Glomerular visceral epithelial cell (primary cell): ENCODE data around the gene CLDN20.
A peak's percentile ranks its signal among the peaks of the same experiment; 100 is the strongest.

Source experiments
- DNase-seq: peaks from one replicate; pipeline ENCODE4 v3.0.0-alpha.2; 2016; ENCODE audit errors: extremely low spot score

The CLDN20 gene

GRCh38 chr6:155245193-155245592 lies 18.6 kb upstream of the CLDN20 start:
- DNase-seq = no peak

DNA sequence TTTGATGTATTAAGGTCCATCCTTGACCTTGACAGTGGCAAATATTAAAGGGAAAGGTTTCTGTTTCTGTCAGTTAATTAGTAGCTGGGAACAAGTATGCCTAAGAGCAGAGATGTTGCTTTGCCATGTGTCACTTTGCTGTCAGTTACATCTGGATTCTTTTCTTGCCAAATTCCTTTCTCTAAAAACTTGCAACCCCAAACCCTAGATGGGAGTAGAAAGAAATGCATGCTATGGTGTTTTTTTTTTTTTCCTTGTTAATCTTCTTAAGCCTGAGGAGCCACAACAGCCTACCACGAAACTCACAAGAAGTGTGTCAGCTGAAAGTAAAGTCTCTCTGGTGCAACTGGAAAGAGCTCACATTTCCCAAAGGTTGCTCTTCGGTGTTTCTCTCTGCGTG lies 18.0 kb upstream of the CLDN20 start:
- DNase-seq = no peak

DNA sequence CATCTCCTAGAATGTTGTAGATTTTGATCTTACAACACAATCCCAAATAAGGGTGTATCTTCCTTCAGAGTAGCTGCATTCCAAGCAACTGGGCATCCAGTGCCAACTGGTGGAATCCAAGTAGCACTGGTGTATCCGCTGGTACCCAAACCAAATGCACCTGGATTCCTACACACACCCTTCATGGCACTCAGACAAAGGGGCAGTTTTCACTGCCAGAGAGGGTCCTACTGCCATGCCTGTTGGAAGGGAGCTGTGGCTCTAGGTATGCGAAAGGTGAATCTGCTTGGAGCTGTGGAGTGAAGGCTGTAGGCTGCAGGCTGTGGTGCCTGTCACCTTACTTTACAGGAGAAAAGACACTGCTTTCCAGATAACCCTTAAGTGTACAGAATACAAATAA lies 17.0 kb upstream of the CLDN20 start:
- DNase-seq = no peak

- peak; percentile 72 for DNase-seq
Measured at GRCh38 chr6:155247618-155248007, 16.2 kb upstream of the CLDN20 start.

DNA sequence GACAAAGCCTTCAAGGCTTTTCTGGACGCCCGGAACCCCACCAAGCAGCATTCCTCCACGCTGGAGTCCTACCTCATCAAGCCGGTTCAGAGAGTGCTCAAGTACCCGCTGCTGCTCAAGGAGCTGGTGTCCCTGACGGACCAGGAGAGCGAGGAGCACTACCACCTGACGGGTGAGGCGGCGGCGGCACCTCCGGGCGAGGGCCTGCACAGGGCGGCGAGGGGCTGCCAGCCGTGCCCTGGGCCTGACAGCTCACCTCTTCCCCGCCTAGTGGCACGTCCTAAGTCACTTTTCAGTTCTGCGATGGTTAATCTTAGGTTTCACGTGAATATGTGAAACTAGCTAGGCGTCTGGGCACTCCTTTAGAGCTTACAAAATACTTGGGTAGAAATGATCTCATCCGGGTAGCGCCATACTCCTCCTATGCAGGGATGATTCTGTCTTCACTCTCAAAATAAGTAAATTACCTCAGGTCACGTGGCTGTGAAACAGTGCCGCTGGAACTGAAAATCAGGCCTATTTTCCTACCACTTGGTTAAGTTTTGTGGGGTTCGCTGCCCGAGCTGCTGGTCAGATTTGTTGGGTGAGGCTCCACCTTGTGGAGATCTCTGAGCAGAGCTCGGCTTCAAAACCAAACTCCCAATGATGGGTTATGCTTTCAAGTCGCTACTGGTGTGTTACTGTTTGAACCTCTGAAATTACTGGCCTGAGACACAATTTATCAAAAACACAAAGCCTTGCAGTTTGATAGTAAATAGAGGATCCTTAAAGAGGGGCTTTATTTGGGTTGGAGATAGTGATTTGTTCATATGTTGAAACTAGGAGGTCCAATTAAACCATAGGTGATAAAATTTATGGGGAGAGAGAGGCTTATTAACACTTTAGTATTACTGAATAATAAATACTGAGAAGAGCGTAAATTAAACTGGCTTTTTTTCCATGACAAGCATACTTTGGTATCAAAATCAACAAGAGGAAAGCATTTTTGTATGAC lies 15.5 kb upstream of the CLDN20 start:
- DNase-seq = peak; percentile 67

- no peak for DNase-seq
Measured at GRCh38 chr6:155250701-155251381, 13.0 kb upstream of the CLDN20 start.

GRCh38 chr6:155252581-155252980 lies 11.2 kb upstream of the CLDN20 start:
- DNase-seq = no peak

DNA sequence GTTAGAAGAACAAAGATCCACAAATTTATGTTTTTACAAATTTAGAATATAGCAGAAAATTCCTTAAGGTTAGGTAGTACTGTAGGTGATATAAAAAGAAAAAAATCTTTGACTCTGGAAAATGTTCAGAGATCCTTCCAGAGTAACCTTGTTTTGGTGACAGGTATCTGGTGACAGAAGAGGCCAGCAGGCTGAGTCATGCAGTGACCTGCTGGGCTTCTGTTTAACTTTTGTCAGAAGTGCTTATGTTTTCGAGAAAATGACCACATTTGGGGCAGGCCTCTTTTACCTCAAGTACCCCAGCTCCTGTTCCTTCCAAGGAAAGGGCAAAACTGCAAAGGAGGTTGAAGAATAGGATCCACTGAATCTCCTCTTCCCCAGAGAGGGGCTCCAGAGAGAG lies 10.5 kb upstream of the CLDN20 start:
- DNase-seq = no peak

GRCh38 chr6:155254139-155254538 lies 9.7 kb upstream of the CLDN20 start:
- DNase-seq = no peak

- DNase-seq = no peak
Measured at GRCh38 chr6:155256122-155256795, 7.6 kb upstream of the CLDN20 start.

- DNase-seq = no peak
Measured at GRCh38 chr6:155257796-155258195, 6.0 kb upstream of the CLDN20 start.

GRCh38 chr6:155259204-155259603 lies 4.6 kb upstream of the CLDN20 start:
- DNase-seq = no peak

DNA sequence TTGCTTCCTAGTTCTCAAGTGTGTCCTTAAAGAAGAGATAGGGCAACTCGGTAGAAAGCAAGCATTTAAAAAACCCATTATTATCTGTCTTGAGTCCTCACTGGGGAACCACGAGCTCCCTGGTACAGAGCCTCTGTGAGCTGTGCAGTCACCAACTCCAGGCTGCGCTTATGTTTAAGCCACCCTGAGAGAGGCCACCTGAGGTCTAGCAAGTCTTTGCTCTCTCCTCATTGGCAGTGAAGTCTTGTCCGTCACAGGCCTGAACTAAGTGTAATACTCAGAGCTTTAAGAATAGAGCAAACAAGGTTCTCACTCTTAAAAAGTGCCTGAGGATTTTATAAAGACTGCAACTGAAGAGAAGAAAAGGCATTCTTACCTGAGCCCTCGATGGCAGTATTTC lies 3.9 kb upstream of the CLDN20 start:
- no peak for DNase-seq

DNA sequence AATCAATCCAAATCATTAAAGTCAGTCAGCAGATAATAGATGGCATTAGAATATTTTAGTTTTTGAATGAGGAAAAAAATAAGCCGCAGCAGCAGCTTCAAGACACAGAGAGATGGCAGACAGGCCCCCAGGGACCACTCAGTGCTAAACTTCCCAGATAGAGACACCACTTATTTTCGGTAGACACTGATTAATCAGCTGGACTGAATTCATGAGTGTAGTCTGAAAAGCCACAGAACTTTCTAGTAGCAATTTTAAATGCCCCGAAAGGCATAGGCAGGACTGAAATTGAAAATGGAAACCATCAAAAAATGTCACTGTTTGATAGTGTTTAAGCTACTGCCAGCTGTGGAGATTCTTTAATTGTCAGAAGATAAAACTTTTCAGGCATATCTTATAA lies 3.1 kb upstream of the CLDN20 start:
- DNase-seq = no peak

GRCh38 chr6:155261111-155261900 lies 2.5 kb upstream of the CLDN20 start:
- no peak for DNase-seq

DNA sequence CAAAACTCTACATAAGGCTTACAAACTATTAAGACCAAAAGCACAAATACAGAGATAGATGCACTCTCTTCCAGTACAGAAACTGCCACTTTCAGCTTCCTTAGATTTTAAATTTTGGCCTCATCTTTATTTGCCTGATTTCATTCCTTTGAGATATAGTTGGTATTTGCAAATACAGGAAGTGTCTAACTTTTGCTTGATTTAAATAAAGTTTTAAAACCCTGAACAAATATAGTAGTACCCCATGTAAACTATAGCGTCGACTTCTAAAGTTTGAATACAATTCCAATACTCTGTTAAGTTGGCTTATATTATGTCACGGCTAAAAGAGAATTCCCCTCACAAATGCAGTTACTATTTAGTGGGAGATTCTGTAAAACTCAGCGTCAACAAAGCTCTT lies 1.2 kb upstream of the CLDN20 start:
- DNase-seq = no peak

GRCh38 chr6:155264693-155265320 lies 994 bp downstream of the CLDN20 start:
- DNase-seq = no peak

DNA sequence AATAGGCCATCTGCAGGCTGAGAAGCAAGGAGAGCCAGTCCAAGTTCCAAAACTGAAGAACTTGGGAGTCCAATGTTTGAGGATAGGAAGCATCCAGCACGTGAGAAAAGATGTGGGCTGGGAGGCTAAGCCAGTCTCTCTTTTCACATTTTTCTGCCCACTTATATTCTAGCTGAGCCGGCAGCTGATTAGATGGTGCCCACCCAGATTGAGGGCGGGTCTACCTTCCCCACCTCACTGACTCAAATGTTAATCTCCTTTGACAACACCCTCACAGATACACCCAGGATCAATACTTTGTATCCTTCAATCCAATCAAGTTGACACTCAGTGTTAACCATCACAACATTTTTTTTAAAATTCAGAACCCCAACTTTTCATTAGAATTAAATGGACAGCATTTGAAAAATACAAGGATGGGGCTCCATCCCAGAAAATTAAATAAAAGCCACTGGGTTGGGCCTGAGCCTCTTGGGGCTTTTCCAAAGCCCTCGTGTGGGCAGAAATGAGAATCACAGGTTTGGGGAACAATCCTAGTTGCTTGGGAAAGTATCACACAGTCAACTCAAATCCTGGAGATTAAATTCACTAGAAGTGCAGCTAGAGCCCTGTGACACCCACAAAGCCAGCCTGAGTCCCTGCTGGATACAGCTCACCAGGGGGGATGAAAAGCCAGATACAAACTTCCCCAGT lies 2.2 kb downstream of the CLDN20 start:
- no peak for DNase-seq

DNA sequence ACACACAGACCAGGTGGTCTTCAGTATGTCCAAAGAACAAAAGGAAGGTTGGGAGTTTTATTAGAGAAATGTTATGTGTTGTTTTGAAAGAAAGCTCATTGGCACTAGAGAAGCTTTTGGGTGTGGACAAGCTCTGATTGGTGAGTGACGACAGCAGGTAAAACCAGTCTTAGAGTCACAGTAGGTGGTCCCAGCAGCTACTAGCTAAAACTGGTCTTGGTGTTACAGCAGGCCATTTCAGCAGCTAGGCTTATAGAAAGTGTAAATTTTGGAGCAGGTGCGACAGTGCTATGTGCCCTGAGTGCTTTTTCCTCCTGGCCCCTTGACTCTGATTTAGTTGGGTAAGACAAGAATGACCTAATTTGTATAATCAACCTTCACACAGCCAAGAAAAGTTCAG lies 3.6 kb downstream of the CLDN20 start:
- no peak for DNase-seq

GRCh38 chr6:155268088-155268867 lies 4.5 kb downstream of the CLDN20 start:
- peak; percentile 47 for DNase-seq
